ENCODE results near the gene ITGAE. TPM values are rescaled to one million over a fixed set of nuclear protein-coding genes. Genes with fewer than 3 reads are reported as not detected.
"Not testable (repeated sequence)": the region's sequence is repeated elsewhere in the genome, so short reads cannot be mapped to it uniquely, and the experiment has no call there.

ITGAE gene
- total RNA-seq: 10 to 100 TPM; 48.1 to 52.0 TPM

GRCh38 chr17:3800362-3801271 lies at the start of gene ITGAE:
TSS of gene ITGAE (minus strand) at chr17:3801188. CDS start at chr17:3801144, 44 bp downstream.
- no peak for DNase-seq

GRCh38 chr17:3848229-3848835 lies 47.3 kb upstream of the ITGAE start:
- Mint-ChIP-seq H3K27me3 (peaks cover 16% of the 10 kb centered on the region), H3K9me3 (no peaks in the 10 kb centered on the region), H3K27ac (no peak overlapping the region), H3K4me1 (peaks cover 17% of the 10 kb centered on the region), H3K4me3 (no peak overlapping the region), H3K36me3 (peaks cover 3% of the 10 kb centered on the region)
- POLR2A ChIA-PET: no interaction called here
- no peak for ATAC-seq (ENCODE audit: low read depth)
- DNase-seq: no peak

More at GRCh38 chr17:3800362-3801271, at the start of gene ITGAE:
- H3K4me3 Mint-ChIP-seq: no peak within 1 kb of the TSS
- H3K36me3 Mint-ChIP-seq: no peaks in the 10 kb centered on the region
- POLR2A ChIA-PET: interaction anchor here (0.9 kb wide), 1 partner anchor 45 kb away, joined by 3 read pairs; no protein-coding TSS in a partner anchor
- H3K27ac Mint-ChIP-seq: no peak within 1 kb of the TSS
- ATAC-seq (ENCODE audit: low read depth): no peak
- H3K27me3 Mint-ChIP-seq: peaks cover 4% of the 10 kb centered on the region
- H3K9me3 Mint-ChIP-seq: no peaks in the 10 kb centered on the region
- peaks cover 41% of the 10 kb centered on the region for H3K4me1 Mint-ChIP-seq

- DNase-seq: no peak
- POLR2A ChIA-PET: interaction anchor here (0.6 to 2.9 kb wide), 5 partner anchors 9 to 124 kb away, joined by 3 to 10 read pairs (median 4); partner anchors contain the start of genes ATP2A3 and HASPIN
- peak overlapping the region; percentile 16 for H3K4me3 Mint-ChIP-seq
Observed at GRCh38 chr17:3847165-3847670, 46.2 kb upstream of the ITGAE start.

GRCh38 chr17:3846437-3847164 lies 45.6 kb upstream of the ITGAE start:
- H3K27ac Mint-ChIP-seq: no peak overlapping the region
- peak overlapping the region; percentile 96 for H3K4me3 Mint-ChIP-seq
- H3K36me3 Mint-ChIP-seq: peaks cover 3% of the 10 kb centered on the region
- ATAC-seq (ENCODE audit: low read depth): no peak
- peaks cover 12% of the 10 kb centered on the region for H3K27me3 Mint-ChIP-seq
- POLR2A ChIA-PET: interaction anchor here (0.7 to 2.9 kb wide), 11 partner anchors 8 to 296 kb away, joined by 3 to 15 read pairs (median 4); partner anchors contain the start of genes ATP2A3, CYB5D2, HASPIN and ZZEF1
- H3K9me3 Mint-ChIP-seq: no peaks in the 10 kb centered on the region
- DNase-seq: no peak
- H3K4me1 Mint-ChIP-seq: peaks cover 18% of the 10 kb centered on the region

More at GRCh38 chr17:3847165-3847670, 46.2 kb upstream of the ITGAE start:
- peaks cover 16% of the 10 kb centered on the region for H3K27me3 Mint-ChIP-seq
- H3K27ac Mint-ChIP-seq: no peak overlapping the region
- peaks cover 18% of the 10 kb centered on the region for H3K4me1 Mint-ChIP-seq
- no peaks in the 10 kb centered on the region for H3K9me3 Mint-ChIP-seq
- H3K36me3 Mint-ChIP-seq: peaks cover 3% of the 10 kb centered on the region
- no peak for ATAC-seq (ENCODE audit: low read depth)

GRCh38 chr17:3845621-3846436 lies 44.8 kb upstream of the ITGAE start, which contains the start of gene NCBP3:
TSS of gene NCBP3 (minus strand) at chr17:3846246. CDS start at chr17:3846223, 23 bp downstream.
- H3K27me3 Mint-ChIP-seq: peaks cover 8% of the 10 kb centered on the region
- peaks cover 21% of the 10 kb centered on the region for H3K4me1 Mint-ChIP-seq
- DNase-seq: peak; percentile 98
- H3K27ac Mint-ChIP-seq: peak within 1 kb of the TSS; percentile 93
- POLR2A ChIA-PET: interaction anchor here (0.7 to 2.9 kb wide), 19 partner anchors 11 to 297 kb away, joined by 3 to 15 read pairs (median 3); partner anchors contain the start of genes ATP2A3, CAMKK1, CTNS and CYB5D2
- H3K9me3 Mint-ChIP-seq: no peaks in the 10 kb centered on the region
- peak within 1 kb of the TSS; percentile 96 for H3K4me3 Mint-ChIP-seq
- peaks cover 7% of the 10 kb centered on the region for H3K36me3 Mint-ChIP-seq
- peak; percentile 93 for ATAC-seq (ENCODE audit: low read depth)

GRCh38 chr17:3845291-3845620 lies 44.3 kb upstream of the ITGAE start:
- Mint-ChIP-seq H3K36me3 (peaks cover 9% of the 10 kb centered on the region), H3K4me1 (peaks cover 21% of the 10 kb centered on the region), H3K27ac (peak overlapping the region; percentile 93), H3K4me3 (peak overlapping the region; percentile 96), H3K27me3 (peaks cover 5% of the 10 kb centered on the region), H3K9me3 (no peaks in the 10 kb centered on the region)
- DNase-seq (no peak), ATAC-seq (ENCODE audit: low read depth) (peak; percentile 25)
- POLR2A ChIA-PET: interaction anchor here (0.7 to 2.9 kb wide), 13 partner anchors 12 to 298 kb away, joined by 3 to 15 read pairs (median 3); partner anchors contain the start of genes CAMKK1, CTNS, CYB5D2 and HASPIN

GRCh38 chr17:3844556-3844955 lies 43.6 kb upstream of the ITGAE start:
- not testable (repeated sequence) for ATAC-seq (ENCODE audit: low read depth); H3K9me3 Mint-ChIP-seq; H3K27me3 Mint-ChIP-seq; DNase-seq; H3K27ac Mint-ChIP-seq
- Mint-ChIP-seq H3K4me3 (peak overlapping the region; percentile 96), H3K36me3 (peaks cover 14% of the 10 kb centered on the region), H3K4me1 (peaks cover 23% of the 10 kb centered on the region)
- POLR2A ChIA-PET: interaction anchor here (1.3 to 2.9 kb wide), 4 partner anchors 13 to 121 kb away, joined by 3 to 10 read pairs (median 4); partner anchors contain the start of gene HASPIN

- H3K27ac Mint-ChIP-seq: peak overlapping the region; percentile 77
- H3K4me1 Mint-ChIP-seq: peaks cover 25% of the 10 kb centered on the region
- no peaks in the 10 kb centered on the region for H3K9me3 Mint-ChIP-seq
- DNase-seq: peak; percentile 62
- H3K4me3 Mint-ChIP-seq: peak overlapping the region; percentile 49
- ATAC-seq (ENCODE audit: low read depth): peak; percentile 12
- H3K27me3 Mint-ChIP-seq: peaks cover 5% of the 10 kb centered on the region
- POLR2A ChIA-PET: interaction anchor here (1.0 to 1.4 kb wide), 2 partner anchors 64 to 106 kb away, joined by 3 to 6 read pairs; no protein-coding TSS in a partner anchor
- peaks cover 14% of the 10 kb centered on the region for H3K36me3 Mint-ChIP-seq
Observed at GRCh38 chr17:3843935-3844516, 43.0 kb upstream of the ITGAE start.

GRCh38 chr17:3838206-3838605 lies 37.2 kb upstream of the ITGAE start:
- POLR2A ChIA-PET: interaction anchor here (0.7 kb wide), 1 partner anchor 9 kb away, joined by 3 read pairs; no protein-coding TSS in a partner anchor
- H3K4me1 Mint-ChIP-seq: peaks cover 16% of the 10 kb centered on the region
- H3K36me3 Mint-ChIP-seq: peaks cover 28% of the 10 kb centered on the region

GRCh38 chr17:3836551-3836950 lies 35.6 kb upstream of the ITGAE start:
- peaks cover 29% of the 10 kb centered on the region for H3K36me3 Mint-ChIP-seq
- H3K4me3 Mint-ChIP-seq: no peak overlapping the region
- no peaks in the 10 kb centered on the region for H3K27me3 Mint-ChIP-seq
- ATAC-seq (ENCODE audit: low read depth): no peak
- POLR2A ChIA-PET: no interaction called here
- DNase-seq: no peak
- peaks cover 15% of the 10 kb centered on the region for H3K4me1 Mint-ChIP-seq
- H3K9me3 Mint-ChIP-seq: no peaks in the 10 kb centered on the region
- H3K27ac Mint-ChIP-seq: no peak overlapping the region

More at GRCh38 chr17:3838206-3838605, 37.2 kb upstream of the ITGAE start:
- DNase-seq: no peak
- Mint-ChIP-seq H3K27me3 (no peaks in the 10 kb centered on the region), H3K4me3 (no peak overlapping the region), H3K27ac (no peak overlapping the region), H3K9me3 (no peaks in the 10 kb centered on the region)
- no peak for ATAC-seq (ENCODE audit: low read depth)

- Mint-ChIP-seq H3K27me3 (no peaks in the 10 kb centered on the region), H3K9me3 (no peaks in the 10 kb centered on the region), H3K4me3 (no peak overlapping the region), H3K36me3 (peaks cover 23% of the 10 kb centered on the region), H3K4me1 (peaks cover 11% of the 10 kb centered on the region), H3K27ac (no peak overlapping the region)
- ATAC-seq (ENCODE audit: low read depth) (no peak), DNase-seq (no peak)
- POLR2A ChIA-PET: no interaction called here
Observed at GRCh38 chr17:3835410-3836229, 34.6 kb upstream of the ITGAE start.
